HG03432 (cell line): ENCODE measurements around the gene GRM2.

Experiments used
- ATAC-seq: cut with Tn5 transposase; IDR thresholded peaks from one replicate; pipeline ENCODE4 v1.9.1; 2021; ENCODE audit warnings: mild to moderate bottlenecking, moderate library complexity; ENCODE audit not compliant: unreplicated experiment

GRM2 gene

DNA sequence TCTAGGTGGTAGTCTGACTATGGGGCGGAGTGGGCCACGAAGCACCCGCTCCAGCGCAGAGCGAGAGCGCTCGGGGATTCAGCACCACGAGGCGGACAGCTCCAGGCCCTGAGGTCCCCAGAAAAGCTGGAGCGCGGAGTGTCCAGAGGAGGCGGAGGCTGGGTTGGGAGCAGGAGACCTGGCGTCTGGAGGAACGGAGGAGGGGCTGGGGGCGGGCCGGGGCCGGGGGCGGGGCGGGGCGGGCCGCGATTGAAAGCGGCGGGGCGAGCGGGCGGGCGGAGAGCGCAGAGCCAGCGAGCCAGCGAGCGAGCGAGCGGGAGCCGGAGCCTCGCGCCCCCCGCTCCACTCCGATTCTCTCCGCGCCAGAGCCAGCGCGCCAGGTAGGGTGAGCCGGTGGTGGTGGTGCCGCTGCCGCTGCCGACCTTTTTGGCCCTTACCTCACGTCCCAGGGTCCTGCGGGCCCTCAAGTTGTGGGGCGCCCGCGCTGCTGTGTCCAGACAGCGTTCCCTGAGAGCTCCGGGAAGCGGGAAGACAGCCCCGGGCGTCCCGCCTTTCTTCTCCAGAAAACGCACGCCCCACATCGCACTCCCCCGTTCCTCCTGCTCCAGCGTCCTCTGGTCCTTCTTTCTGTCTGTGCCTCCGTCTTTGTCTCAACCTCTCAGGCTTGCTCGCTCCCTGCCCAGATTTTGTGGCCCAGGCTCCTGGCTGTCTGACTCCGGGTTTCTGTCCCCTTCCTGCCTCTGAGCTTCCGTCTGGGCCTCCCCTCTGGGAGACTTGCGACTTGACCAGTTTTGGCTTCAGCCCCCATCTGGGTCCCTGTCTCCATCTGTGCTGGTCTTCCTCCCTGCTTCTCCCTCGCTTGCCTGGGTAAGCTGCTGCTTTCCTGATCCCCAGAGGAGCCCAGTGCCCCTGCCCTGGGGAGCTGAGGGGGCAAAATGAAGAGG lies at the start of gene GRM2:
TSS of gene GRM2 (plus strand) at position 281 of the 944 bp plus-strand sequence. CDS start 1,916 bp downstream, outside the sequence.
- no peak for ATAC-seq

DNA sequence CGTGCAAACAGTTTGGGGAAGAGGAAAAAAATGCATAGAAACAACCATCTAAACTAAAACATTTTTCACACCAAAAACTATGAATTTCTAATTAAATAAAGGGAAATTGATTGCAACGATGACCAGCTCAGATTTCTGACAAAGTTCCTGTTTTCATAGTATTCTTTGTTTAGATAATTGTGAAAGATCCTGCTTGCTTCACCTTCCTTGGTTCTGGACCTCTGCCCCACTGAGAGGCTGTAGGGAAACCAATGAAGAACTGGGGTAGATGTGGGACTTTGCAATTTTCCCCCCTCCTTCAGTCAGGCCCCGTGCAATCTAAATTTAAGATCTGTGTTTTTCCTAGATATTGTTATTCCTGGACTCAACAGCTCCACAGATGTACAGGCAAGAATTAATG lies 49.6 kb upstream of the GRM2 start:
- ATAC-seq = no peak

GRCh38 chr3:51659942-51660341 lies 46.9 kb upstream of the GRM2 start:
- ATAC-seq = no peak

GRCh38 chr3:51662456-51662855 lies 44.4 kb upstream of the GRM2 start:
- no peak for ATAC-seq

- no peak for ATAC-seq
These were observed 38.1 kb upstream of the GRM2 start for GRCh38 chr3:51668756-51669155.

GRCh38 chr3:51669241-51670052 lies 37.4 kb upstream of the GRM2 start:
- peak; percentile 23 for ATAC-seq

DNA sequence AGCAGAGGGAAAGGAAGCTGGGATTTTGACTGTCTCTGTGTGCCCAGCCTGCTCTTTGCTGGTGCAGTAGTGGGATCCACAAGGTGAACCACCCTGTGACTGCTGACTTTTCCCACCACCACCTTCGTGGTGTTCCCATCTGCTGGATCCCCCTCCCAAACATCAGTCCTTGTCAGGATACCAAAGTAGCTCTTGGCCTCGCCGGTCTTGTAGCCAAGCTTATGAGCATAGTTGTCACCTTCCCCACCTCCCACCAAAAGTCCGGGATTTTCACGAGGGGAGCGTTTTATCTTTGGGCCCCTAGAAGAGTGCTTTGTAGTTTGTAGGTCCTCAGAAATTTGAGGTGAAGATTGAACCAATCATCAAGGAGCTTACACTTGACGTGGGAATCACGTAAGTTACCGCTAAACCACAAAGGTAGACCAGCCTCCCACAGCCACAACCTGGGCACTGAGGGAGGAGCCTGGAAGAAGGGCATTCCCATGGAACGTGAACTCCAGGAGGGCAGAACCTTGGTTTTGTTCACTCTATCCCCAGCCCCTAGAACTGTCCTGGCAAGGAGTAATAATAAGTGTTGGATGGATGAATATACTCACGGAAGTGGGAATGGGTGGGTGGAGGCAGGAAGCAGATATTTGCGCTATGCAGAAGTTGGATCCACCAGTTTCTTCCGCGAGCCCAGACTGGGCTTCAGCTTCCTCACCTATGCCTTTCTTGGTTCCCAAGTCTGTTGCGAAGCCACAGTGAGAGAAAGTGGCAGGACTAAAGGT lies 36.6 kb upstream of the GRM2 start:
- ATAC-seq = no peak

GRCh38 chr3:51670823-51671733 lies 35.8 kb upstream of the GRM2 start, which contains the start of gene TEX264:
Gene TEX264, plus strand, starts transcription at chr3:51671252. Its CDS starts 3,053 bp downstream, at chr3:51674305.
- peak; percentile 80 for ATAC-seq

GRCh38 chr3:51671734-51672475 lies 35.0 kb upstream of the GRM2 start:
- peak; percentile 37 for ATAC-seq

DNA sequence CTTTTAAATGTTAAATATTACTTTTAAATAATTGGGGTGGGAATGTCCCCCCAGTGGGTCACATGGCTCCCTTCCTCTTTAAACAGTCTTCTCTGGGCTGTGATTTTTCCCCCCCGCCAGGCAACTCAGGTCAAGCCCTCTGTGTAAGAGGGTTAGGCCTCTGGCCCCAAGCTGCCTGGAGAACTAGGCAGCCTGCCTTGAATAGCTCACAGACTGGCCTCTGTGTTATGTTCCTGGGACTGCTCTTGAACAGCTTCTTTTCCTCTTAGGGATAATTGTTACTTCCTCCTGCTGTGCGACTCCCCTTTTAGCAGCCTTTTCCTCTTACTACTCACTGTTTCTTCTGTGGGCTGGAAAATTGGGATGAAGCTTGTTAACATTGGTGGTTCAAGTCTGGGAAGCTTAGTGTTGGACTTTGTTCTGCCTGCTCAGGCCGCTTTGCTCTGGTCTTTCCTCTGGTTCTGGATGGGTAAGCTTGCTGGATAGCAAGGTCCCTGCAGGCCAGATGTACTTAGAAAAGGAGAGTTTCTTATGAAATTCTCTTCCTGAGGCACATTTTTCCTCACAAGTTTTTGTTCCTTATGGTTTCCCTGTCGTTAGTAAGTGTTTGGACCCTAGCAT lies 33.6 kb upstream of the GRM2 start:
- no peak for ATAC-seq

DNA sequence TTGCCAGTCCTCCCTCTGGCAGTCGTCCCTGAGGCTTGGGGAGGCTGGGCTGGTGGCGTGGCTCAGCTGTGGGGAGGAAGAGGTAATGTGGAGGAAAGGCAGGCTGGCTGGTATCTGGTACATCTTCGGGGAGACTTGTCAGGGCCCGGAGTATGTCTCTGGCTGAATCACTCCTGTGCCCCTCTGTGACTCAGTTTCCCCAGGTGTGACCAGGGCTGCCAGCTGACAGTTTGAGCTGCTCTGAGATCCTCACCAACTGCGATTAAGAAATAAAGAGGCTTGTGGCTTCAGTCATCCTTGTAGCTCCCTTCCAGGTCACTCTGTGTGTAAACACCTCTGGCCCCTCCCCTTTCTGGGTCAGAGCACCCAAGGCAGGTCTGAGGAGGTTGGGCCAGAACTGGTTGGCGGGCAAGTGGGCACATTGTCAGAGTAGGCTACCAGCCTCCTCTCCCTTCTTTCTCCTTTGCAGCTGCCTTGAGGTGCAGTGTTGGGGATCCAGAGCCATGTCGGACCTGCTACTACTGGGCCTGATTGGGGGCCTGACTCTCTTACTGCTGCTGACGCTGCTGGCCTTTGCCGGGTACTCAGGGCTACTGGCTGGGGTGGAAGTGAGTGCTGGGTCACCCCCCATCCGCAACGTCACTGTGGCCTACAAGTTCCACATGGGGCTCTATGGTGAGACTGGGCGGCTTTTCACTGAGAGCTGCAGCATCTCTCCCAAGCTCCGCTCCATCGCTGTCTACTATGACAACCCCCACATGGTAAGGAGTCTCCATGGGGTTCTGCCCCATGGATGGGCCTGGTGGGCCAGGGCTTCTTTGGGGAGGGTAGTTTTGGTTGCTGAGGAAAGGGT lies 32.8 kb upstream of the GRM2 start:
- ATAC-seq = no peak

DNA sequence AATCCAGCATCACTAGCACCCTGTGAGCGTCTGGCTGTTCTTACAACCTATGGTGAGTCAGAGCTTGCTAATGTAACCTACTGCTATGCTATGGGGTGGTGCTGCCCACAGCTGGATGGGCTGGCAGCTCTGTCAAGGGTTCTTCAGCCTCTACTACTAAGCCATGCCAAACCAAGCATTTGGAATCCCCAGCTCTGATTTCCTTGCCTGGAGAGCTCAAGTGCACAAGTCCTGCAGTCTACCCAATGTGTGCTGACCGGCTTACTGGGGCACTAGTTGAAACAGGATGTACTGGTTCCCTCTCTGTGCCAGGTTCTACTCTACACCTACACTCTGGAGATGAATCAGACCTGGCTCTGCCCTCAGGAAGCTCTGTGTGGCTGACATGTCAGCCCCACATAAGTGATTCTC lies 31.7 kb upstream of the GRM2 start:
- ATAC-seq = no peak

GRCh38 chr3:51676102-51676640 lies 30.7 kb upstream of the GRM2 start:
- no peak for ATAC-seq

DNA sequence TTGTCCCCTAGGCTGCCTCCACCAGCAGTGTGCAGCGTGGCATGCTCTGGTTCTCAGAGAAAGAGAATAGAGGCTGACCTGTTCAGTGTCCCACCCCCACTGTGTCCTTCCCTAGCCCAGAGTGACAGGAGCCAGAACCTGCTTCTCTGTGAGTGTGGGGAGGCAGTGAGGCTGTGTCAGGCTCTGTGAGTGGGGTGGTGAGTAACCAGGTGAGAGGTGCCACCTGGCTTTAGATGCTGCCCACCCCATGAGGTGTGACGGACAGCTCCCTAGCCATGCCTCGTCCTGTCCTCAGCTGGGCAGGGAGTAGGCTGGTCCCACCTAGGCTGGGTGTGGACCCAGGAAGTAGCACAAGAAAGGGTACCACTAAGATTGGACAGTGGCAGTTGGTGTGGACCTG lies 29.5 kb upstream of the GRM2 start:
- no peak for ATAC-seq

- ATAC-seq = no peak
These were observed 28.7 kb upstream of the GRM2 start for GRCh38 chr3:51678186-51678585.

GRCh38 chr3:51678641-51679040 lies 28.2 kb upstream of the GRM2 start:
- no peak for ATAC-seq

GRCh38 chr3:51679318-51679717 lies 27.6 kb upstream of the GRM2 start:
- no peak for ATAC-seq

DNA sequence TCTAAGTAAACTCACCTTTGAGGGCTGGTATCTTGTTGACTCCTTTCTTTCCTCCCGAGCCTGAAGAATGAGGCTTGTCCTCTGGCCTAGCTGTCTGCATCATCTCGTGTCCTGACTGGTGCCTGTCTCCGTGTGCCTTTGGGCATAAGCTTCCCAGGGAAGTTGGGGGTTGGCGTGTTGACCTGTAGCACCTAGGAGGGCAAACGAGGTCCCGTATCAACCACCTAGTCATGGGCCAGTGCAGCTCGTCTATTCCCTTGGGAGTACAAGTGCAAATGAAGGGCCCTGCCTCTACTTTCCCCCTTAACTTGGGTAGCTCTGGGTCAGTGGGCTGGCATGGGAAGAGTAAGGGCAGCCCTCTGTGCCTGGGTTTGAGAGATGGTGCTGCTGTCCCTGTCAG lies 27.1 kb upstream of the GRM2 start:
- no peak for ATAC-seq
